GM23338 (cell line): ENCODE measurements around the gene NFE2L1. TPM values are rescaled to one million over a fixed set of nuclear protein-coding genes. Genes with fewer than 3 reads are reported as not detected.

Source experiments
- ATAC-seq: fragments of 200-7000 bp; cut with Tn5 transposase; 3 replicates; pipeline ENCODE4 v1.9.1; 2020
- DNase-seq: peaks from one replicate; pipeline ENCODE4 v3.0.0-alpha.2; 2015; ENCODE audit warnings: low spot score
- H2AFZ ChIP-seq: fragments of 200-600 bp; sonication (generic); 2 replicates; pipeline ENCODE4 v1.8.0; 2016; ENCODE audit warnings: antibody characterized with exemption, mild to moderate bottlenecking, moderate library complexity
- H3F3A ChIP-seq: fragments of 200-600 bp; sonication (generic); replicated peaks from 2 replicates; pipeline ENCODE4 v1.8.0; 2017; ENCODE audit warnings: antibody characterized with exemption, mixed run types, low read depth
- H3K27ac ChIP-seq: fragments of 200-600 bp; sonication (generic); 2 replicates; pipeline ENCODE4 v1.6.1; 2016; ENCODE audit warnings: low read depth
- H3K27me3 ChIP-seq: fragments of 200-600 bp; sonication (generic); 2 replicates; pipeline ENCODE4 v1.8.0; 2016; ENCODE audit warnings: mild to moderate bottlenecking, mixed run types, moderate library complexity; ENCODE audit not compliant: insufficient read depth
- H3K36me3 ChIP-seq: fragments of 200-600 bp; sonication (generic); 2 replicates; pipeline ENCODE4 v1.8.0; 2016; ENCODE audit warnings: mild to moderate bottlenecking; ENCODE audit not compliant: insufficient read depth
- H3K4me1 ChIP-seq: fragments of 200-600 bp; sonication (generic); 2 replicates; pipeline ENCODE4 v1.8.0; 2016; ENCODE audit warnings: mild to moderate bottlenecking, moderate library complexity; ENCODE audit not compliant: insufficient read depth
- H3K4me2 ChIP-seq: fragments of 200-600 bp; sonication (generic); 2 replicates; pipeline ENCODE4 v1.7.1; 2017; ENCODE audit warnings: mixed run types
- H3K4me3 ChIP-seq: fragments of 200-600 bp; sonication (generic); 2 replicates; pipeline ENCODE4 v1.6.1; 2016; ENCODE audit warnings: mixed run types
- H3K79me2 ChIP-seq: fragments of 200-600 bp; sonication (generic); replicated peaks from 2 replicates; pipeline ENCODE4 v1.8.0; 2017; ENCODE audit warnings: mild to moderate bottlenecking; ENCODE audit not compliant: insufficient read depth
- H3K9me2 ChIP-seq: fragments of 200-600 bp; sonication (generic); 2 replicates; pipeline ENCODE4 v1.8.0; 2017; ENCODE audit not compliant: insufficient read depth
- H4K20me1 ChIP-seq: fragments of 200-600 bp; sonication (generic); replicated peaks from 2 replicates; pipeline ENCODE4 v1.8.0; 2017; ENCODE audit warnings: mild to moderate bottlenecking; ENCODE audit not compliant: insufficient read depth
- H3K27ac Mint-ChIP-seq: 2 replicates; pipeline ENCODE4 v1.8.0; 2020; ENCODE audit warnings: inconsistent platforms, mild to moderate bottlenecking, moderate library complexity, mixed read lengths
- H3K27me3 Mint-ChIP-seq: 3 replicates; pipeline ENCODE4 v1.8.0; 2022; ENCODE audit warnings: low read depth, mild to moderate bottlenecking, moderate library complexity, mixed read lengths, inconsistent platforms; ENCODE audit not compliant: insufficient read depth, poor library complexity
- H3K36me3 Mint-ChIP-seq: 3 replicates; pipeline ENCODE4 v1.8.0; 2021; ENCODE audit warnings: low read depth, mild to moderate bottlenecking, inconsistent platforms, moderate library complexity, mixed read lengths
- H3K4me1 Mint-ChIP-seq: 3 replicates; pipeline ENCODE4 v1.8.0; 2020; ENCODE audit warnings: mild to moderate bottlenecking, inconsistent platforms, mixed read lengths
- H3K4me3 Mint-ChIP-seq: 3 replicates; pipeline ENCODE4 v1.8.0; 2021; ENCODE audit warnings: moderate library complexity, mild to moderate bottlenecking, inconsistent platforms, mixed read lengths
- H3K9me3 Mint-ChIP-seq: 3 replicates; pipeline ENCODE4 v1.8.0; 2020; ENCODE audit warnings: moderate library complexity, mild to moderate bottlenecking, inconsistent platforms, mixed read lengths
- EZH2 ChIP-seq: fragments of 200-600 bp; sonication (generic); IDR thresholded peaks from one replicate; pipeline ENCODE4 v1.8.0; 2017; ENCODE audit warnings: antibody characterized with exemption, mild to moderate bottlenecking, low read depth; ENCODE audit not compliant: unreplicated experiment
- EZH2phosphoT487 ChIP-seq: fragments of 200-600 bp; sonication (generic); IDR thresholded peaks from one replicate; pipeline ENCODE4 v1.8.1; 2018; ENCODE audit warnings: antibody characterized with exemption; ENCODE audit not compliant: unreplicated experiment
- POLR2AphosphoS5 ChIP-seq: IDR thresholded peaks from 2 replicates; pipeline ENCODE4 v1.6.1; 2016; ENCODE audit warnings: antibody characterized with exemption, low read depth
- STAT1 ChIP-seq: IDR thresholded peaks from one replicate; pipeline ENCODE4 v1.6.1; 2016; ENCODE audit warnings: antibody characterized with exemption; ENCODE audit not compliant: unreplicated experiment
- ZNF114 ChIP-seq: fragments of 250-450 bp; sonication (Bioruptor Pico); IDR thresholded peaks from 2 replicates; pipeline ENCODE4 v1.5.0; 2020; ENCODE audit warnings: mild to moderate bottlenecking, moderate library complexity
- ZNF331 ChIP-seq: fragments of 250-450 bp; sonication (Bioruptor Pico); IDR thresholded peaks from 2 replicates; pipeline ENCODE4 v1.5.0; 2020; ENCODE audit warnings: low read depth, mild to moderate bottlenecking, moderate library complexity
- polyA plus RNA-seq: library from polyadenylated mRNA; unstranded; fragments of >200 nt; fragmentation: Nextera tagmentation; extraction: Ambion mirVana; gene quantifications from 2 replicates; pipeline ENCODE4 v1.2.1, GENCODE V29; 2016
- total RNA-seq: library from RNA; depleted of rRNA; stranded (reverse); fragments of >200 nt; shearing (Covaris generic); gene quantifications from 2 replicates; pipeline ENCODE4 v1.2.3, GENCODE V29; 2014
- TF ChIP-seq, protein P1 (sequence below): fragments of 250-450 bp; sonication (Bioruptor Pico); IDR thresholded peaks from 2 replicates; pipeline ENCODE4 v1.5.0; 2020; ENCODE audit warnings: mild to moderate bottlenecking, moderate library complexity
- TF ChIP-seq, protein P2 (sequence below): IDR thresholded peaks from 2 replicates; pipeline ENCODE4 v1.6.1; 2016; ENCODE audit warnings: antibody characterized with exemption
- TF ChIP-seq, protein P3 (sequence below): IDR thresholded peaks from one replicate; pipeline ENCODE4 v1.6.1; 2018; ENCODE audit warnings: antibody characterized with exemption; ENCODE audit not compliant: unreplicated experiment

Gene NFE2L1
- total and polyA plus RNA-seq, 2 experiments from 2014 or later, result 39.9 to 138 TPM

DNA sequence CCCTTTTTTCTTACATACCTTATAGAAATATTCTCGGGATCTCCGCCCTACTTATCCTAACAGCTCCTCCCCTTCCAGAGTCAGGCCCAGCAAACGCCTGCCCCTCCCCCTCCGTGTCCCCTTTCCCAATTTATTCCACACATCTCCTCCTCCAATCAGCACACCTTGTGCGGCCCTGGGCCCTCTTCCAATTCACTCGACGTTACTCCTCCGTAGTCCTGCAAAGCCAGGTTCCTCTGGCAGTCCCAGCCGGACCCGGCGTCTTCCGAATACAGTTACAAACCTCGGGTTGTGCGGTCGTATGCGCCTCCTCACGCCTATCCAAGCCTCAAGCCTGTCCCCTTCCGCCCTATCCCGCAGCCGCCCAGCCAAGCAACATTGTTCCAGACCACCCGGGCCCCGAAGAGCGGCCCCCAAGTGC, 52.4 kb downstream of the NFE2L1 start:
- peak overlapping the region; percentile 39 for H2AFZ ChIP-seq
- Mint-ChIP-seq H3K27ac (peak overlapping the region; percentile 97), H3K4me1 (peaks cover 8% of the 10 kb centered on the region), H3K36me3 (peaks cover 6% of the 10 kb centered on the region; the same call in 1 of the 3 replicates), H3K4me3 (peak overlapping the region; percentile 82), H3K27me3 (peaks cover 7% of the 10 kb centered on the region), H3K9me3 (no peaks in the 10 kb centered on the region; the same call in 1 of the 3 replicates)
- H3K79me2 ChIP-seq, result peaks cover 49% of the 10 kb centered on the region
- H3K4me1 ChIP-seq, result peaks cover 7% of the 10 kb centered on the region; the same call in 1 of the 2 replicates
- H3F3A ChIP-seq, result no peaks in the 10 kb centered on the region; the same call in none of the 2 replicates
- no peaks in the 10 kb centered on the region for H3K36me3 ChIP-seq
- peak; percentile 66 for ATAC-seq
- H3K4me2 ChIP-seq, result peak overlapping the region; percentile 80
- H3K9me2 ChIP-seq, result no peaks in the 10 kb centered on the region
- H3K4me3 ChIP-seq, result peak overlapping the region; percentile 87
- H3K27me3 ChIP-seq, result no peaks in the 10 kb centered on the region
- peak; percentile 89 for DNase-seq
- peaks cover 33% of the 10 kb centered on the region for H4K20me1 ChIP-seq
- TF ChIP-seq ZNF331 (CRISPR knock-in tag) (no peak), POLR2AphosphoS5 (peak; percentile 66), EZH2phosphoT487 (no peak), EZH2 (no peak), STAT1 (no peak), ZNF114 (CRISPR knock-in tag) (no peak)
- TF ChIP-seq, protein P1, sequence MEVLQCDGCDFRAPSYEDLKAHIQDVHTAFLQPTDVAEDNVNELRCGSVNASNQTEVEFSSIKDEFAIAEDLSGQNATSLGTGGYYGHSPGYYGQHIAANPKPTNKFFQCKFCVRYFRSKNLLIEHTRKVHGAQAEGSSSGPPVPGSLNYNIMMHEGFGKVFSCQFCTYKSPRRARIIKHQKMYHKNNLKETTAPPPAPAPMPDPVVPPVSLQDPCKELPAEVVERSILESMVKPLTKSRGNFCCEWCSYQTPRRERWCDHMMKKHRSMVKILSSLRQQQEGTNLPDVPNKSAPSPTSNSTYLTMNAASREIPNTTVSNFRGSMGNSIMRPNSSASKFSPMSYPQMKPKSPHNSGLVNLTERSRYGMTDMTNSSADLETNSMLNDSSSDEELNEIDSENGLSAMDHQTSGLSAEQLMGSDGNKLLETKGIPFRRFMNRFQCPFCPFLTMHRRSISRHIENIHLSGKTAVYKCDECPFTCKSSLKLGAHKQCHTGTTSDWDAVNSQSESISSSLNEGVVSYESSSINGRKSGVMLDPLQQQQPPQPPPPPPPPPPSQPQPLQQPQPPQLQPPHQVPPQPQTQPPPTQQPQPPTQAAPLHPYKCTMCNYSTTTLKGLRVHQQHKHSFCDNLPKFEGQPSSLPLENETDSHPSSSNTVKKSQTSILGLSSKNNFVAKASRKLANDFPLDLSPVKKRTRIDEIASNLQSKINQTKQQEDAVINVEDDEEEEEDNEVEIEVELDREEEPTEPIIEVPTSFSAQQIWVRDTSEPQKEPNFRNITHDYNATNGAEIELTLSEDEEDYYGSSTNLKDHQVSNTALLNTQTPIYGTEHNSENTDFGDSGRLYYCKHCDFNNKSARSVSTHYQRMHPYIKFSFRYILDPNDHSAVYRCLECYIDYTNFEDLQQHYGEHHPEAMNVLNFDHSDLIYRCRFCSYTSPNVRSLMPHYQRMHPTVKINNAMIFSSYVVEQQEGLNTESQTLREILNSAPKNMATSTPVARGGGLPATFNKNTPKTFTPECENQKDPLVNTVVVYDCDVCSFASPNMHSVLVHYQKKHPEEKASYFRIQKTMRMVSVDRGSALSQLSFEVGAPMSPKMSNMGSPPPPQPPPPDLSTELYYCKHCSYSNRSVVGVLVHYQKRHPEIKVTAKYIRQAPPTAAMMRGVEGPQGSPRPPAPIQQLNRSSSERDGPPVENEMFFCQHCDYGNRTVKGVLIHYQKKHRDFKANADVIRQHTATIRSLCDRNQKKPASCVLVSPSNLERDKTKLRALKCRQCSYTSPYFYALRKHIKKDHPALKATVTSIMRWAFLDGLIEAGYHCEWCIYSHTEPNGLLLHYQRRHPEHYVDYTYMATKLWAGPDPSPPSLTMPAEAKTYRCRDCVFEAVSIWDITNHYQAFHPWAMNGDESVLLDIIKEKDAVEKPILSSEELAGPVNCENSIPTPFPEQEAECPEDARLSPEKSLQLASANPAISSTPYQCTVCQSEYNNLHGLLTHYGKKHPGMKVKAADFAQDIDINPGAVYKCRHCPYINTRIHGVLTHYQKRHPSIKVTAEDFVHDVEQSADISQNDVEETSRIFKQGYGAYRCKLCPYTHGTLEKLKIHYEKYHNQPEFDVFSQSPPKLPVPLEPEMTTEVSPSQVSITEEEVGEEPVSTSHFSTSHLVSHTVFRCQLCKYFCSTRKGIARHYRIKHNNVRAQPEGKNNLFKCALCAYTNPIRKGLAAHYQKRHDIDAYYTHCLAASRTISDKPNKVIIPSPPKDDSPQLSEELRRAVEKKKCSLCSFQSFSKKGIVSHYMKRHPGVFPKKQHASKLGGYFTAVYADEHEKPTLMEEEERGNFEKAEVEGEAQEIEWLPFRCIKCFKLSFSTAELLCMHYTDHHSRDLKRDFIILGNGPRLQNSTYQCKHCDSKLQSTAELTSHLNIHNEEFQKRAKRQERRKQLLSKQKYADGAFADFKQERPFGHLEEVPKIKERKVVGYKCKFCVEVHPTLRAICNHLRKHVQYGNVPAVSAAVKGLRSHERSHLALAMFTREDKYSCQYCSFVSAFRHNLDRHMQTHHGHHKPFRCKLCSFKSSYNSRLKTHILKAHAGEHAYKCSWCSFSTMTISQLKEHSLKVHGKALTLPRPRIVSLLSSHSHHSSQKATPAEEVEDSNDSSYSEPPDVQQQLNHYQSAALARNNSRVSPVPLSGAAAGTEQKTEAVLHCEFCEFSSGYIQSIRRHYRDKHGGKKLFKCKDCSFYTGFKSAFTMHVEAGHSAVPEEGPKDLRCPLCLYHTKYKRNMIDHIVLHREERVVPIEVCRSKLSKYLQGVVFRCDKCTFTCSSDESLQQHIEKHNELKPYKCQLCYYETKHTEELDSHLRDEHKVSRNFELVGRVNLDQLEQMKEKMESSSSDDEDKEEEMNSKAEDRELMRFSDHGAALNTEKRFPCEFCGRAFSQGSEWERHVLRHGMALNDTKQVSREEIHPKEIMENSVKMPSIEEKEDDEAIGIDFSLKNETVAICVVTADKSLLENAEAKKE, result no peak
- TF ChIP-seq, protein P2, sequence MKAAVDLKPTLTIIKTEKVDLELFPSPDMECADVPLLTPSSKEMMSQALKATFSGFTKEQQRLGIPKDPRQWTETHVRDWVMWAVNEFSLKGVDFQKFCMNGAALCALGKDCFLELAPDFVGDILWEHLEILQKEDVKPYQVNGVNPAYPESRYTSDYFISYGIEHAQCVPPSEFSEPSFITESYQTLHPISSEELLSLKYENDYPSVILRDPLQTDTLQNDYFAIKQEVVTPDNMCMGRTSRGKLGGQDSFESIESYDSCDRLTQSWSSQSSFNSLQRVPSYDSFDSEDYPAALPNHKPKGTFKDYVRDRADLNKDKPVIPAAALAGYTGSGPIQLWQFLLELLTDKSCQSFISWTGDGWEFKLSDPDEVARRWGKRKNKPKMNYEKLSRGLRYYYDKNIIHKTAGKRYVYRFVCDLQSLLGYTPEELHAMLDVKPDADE, result no peak
- TF ChIP-seq, protein P3, sequence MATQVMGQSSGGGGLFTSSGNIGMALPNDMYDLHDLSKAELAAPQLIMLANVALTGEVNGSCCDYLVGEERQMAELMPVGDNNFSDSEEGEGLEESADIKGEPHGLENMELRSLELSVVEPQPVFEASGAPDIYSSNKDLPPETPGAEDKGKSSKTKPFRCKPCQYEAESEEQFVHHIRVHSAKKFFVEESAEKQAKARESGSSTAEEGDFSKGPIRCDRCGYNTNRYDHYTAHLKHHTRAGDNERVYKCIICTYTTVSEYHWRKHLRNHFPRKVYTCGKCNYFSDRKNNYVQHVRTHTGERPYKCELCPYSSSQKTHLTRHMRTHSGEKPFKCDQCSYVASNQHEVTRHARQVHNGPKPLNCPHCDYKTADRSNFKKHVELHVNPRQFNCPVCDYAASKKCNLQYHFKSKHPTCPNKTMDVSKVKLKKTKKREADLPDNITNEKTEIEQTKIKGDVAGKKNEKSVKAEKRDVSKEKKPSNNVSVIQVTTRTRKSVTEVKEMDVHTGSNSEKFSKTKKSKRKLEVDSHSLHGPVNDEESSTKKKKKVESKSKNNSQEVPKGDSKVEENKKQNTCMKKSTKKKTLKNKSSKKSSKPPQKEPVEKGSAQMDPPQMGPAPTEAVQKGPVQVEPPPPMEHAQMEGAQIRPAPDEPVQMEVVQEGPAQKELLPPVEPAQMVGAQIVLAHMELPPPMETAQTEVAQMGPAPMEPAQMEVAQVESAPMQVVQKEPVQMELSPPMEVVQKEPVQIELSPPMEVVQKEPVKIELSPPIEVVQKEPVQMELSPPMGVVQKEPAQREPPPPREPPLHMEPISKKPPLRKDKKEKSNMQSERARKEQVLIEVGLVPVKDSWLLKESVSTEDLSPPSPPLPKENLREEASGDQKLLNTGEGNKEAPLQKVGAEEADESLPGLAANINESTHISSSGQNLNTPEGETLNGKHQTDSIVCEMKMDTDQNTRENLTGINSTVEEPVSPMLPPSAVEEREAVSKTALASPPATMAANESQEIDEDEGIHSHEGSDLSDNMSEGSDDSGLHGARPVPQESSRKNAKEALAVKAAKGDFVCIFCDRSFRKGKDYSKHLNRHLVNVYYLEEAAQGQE, result no peak
- peak overlapping the region; percentile 95 for H3K27ac ChIP-seq
